Measurements from ENCODE around the gene FXYD5. TPM values are rescaled to one million over a fixed set of nuclear protein-coding genes. Genes with fewer than 3 reads are reported as not detected.

The FXYD5 gene
- total and polyA plus RNA-seq, 8 donors = 10.3 to 118 (median 43.8) TPM

- no peaks in the 10 kb centered on the region for H3K9me3 ChIP-seq
- H3K4me3 ChIP-seq = peak within 1 kb of the TSS; percentile 42 to 59 (median 50)
- no peaks in the 10 kb centered on the region for H3K36me3 ChIP-seq
- intact Hi-C loops (cut with DNase I; ENCODE audit: low total_unique reads) = no loop called here
- peak; percentile 57 to 77 for DNase-seq
- H3K4me1 ChIP-seq = peaks cover 16 to 45% (median 20%) of the 10 kb centered on the region in 4 donors
- H3K27me3 ChIP-seq = peaks cover 0 to 9% (median 0%) of the 10 kb centered on the region in 3 donors
- H3K27ac ChIP-seq = peak within 1 kb of the TSS; percentile 87 to 95 (median 88)
- WGBS, 5 donors = 30 to 49% (median 34%) methylated on average over 13 to 14 of the region's 14 CpGs
- TF ChIP-seq POLR2AphosphoS5 (IDR thresholded peaks at IDR 0.05) = peak in 1 of 3 donors; percentile 49
- no peak for TF ChIP-seq CTCF (IDR thresholded peaks at IDR 0.05)
Measured at GRCh38 chr19:35115177-35115951, 39.2 kb upstream of the FXYD5 start, which contains the start of gene FXYD3. Gene FXYD3 (plus strand): TSS chr19:35115823. CDS start chr19:35119377, 3,554 bp downstream.

- H3K27me3 ChIP-seq = peaks cover 0 to 5% (median 0%) of the 10 kb centered on the region in 3 donors
- H3K4me1 ChIP-seq = peaks cover 16 to 54% (median 28%) of the 10 kb centered on the region in 4 donors
- DNase-seq = peak; percentile 85 to 90
- H3K9me3 ChIP-seq = no peaks in the 10 kb centered on the region
- TF ChIP-seq POLR2A (IDR thresholded peaks at IDR 0.05) (peak in 1 of 4 donors; percentile 32), EP300 (IDR thresholded peaks at IDR 0.05) (no peak), POLR2AphosphoS5 (IDR thresholded peaks at IDR 0.05) (peak in 2 of 3 donors; percentile 67 to 85), CTCF (IDR thresholded peaks at IDR 0.05) (no peak)
- 30 to 46% (median 37%) methylated on average over 13 of the region's 13 CpGs for WGBS, 5 donors
- H3K4me3 ChIP-seq = peak overlapping the region; percentile 42 to 59 (median 50)
- intact Hi-C loops (cut with DNase I; ENCODE audit: low total_unique reads) = no loop called here
- peak overlapping the region; percentile 87 to 95 (median 88) for H3K27ac ChIP-seq
- H3K36me3 ChIP-seq = peaks cover 0 to 5% (median 0%) of the 10 kb centered on the region in 4 donors
Measured at GRCh38 chr19:35116072-35116801, 38.3 kb upstream of the FXYD5 start.

GRCh38 chr19:35117116-35117515, 37.4 kb upstream of the FXYD5 start:
- DNase-seq = peak in 1 of 2 donors; percentile 53
- TF ChIP-seq POLR2A (IDR thresholded peaks at IDR 0.05) (no peak), CTCF (IDR thresholded peaks at IDR 0.05) (no peak), POLR2AphosphoS5 (IDR thresholded peaks at IDR 0.05) (no peak), EP300 (IDR thresholded peaks at IDR 0.05) (no peak)
- Histone ChIP-seq H3K27me3 (no peaks in the 10 kb centered on the region), H3K4me3 (peak overlapping the region; percentile 42 to 59 (median 50)), H3K27ac (peak overlapping the region; percentile 87 to 95 (median 88)), H3K36me3 (peaks cover 0 to 12% (median 3%) of the 10 kb centered on the region in 4 donors), H3K9me3 (no peaks in the 10 kb centered on the region), H3K4me1 (peaks cover 20 to 62% (median 34%) of the 10 kb centered on the region in 4 donors)
- intact Hi-C loops (cut with DNase I; ENCODE audit: low total_unique reads) = no loop called here
- WGBS, 5 donors = 15 to 52% (median 41%) methylated on average over 8 of the region's 8 CpGs

- Histone ChIP-seq H3K27me3 (no peaks in the 10 kb centered on the region), H3K4me3 (peak overlapping the region; percentile 24 to 59 (median 49)), H3K9me3 (no peaks in the 10 kb centered on the region), H3K27ac (peak overlapping the region; percentile 87 to 95 (median 88)), H3K36me3 (peaks cover 0 to 17% (median 5%) of the 10 kb centered on the region in 4 donors), H3K4me1 (peaks cover 26 to 69% (median 41%) of the 10 kb centered on the region in 4 donors)
- peak; percentile 61 to 74 for DNase-seq
- intact Hi-C loops (cut with DNase I; ENCODE audit: low total_unique reads) = no loop called here
- TF ChIP-seq POLR2AphosphoS5 (IDR thresholded peaks at IDR 0.05) = peak in 2 of 3 donors; percentile 14 to 24
- TF ChIP-seq POLR2A (IDR thresholded peaks at IDR 0.05) = no peak
- WGBS, 5 donors = 26 to 43% (median 39%) methylated on average over 11 of the region's 11 CpGs
Measured at GRCh38 chr19:35117799-35118198, 36.7 kb upstream of the FXYD5 start.

Measured in stomach (tissue), 9 donors.